ENCODE results near the gene CEP95.

GRCh38 chr17:64565563-64565962 lies 58.8 kb downstream of the CEP95 start:
- no peak for TF ChIP-seq RFX5 (IDR thresholded peaks at IDR 0.05; ENCODE audit: low read depth, low read length)
- TF ChIP-seq NFYB (IDR thresholded peaks at IDR 0.05; ENCODE audit: insufficient read depth, low read depth, low read length): no peak
- TF ChIP-seq BCLAF1 (IDR thresholded peaks at IDR 0.05): no peak
- no peak for TF ChIP-seq MYC (IDR thresholded peaks at IDR 0.05; ENCODE audit: insufficient read depth, insufficient read length, insufficient replicate concordance, low read length, severe bottlenecking)
- no peak for TF ChIP-seq POLR2AphosphoS2 (IDR thresholded peaks at IDR 0.05; ENCODE audit: low read depth, low read length)
- no peak for TF ChIP-seq USF2 (IDR thresholded peaks at IDR 0.05; ENCODE audit: borderline replicate concordance, low read depth, low read length)
- TF ChIP-seq YY1 (IDR thresholded peaks at IDR 0.05; ENCODE audit: low read depth, low read length): no peak
- TF ChIP-seq POLR2A (IDR thresholded peaks at IDR 0.05; ENCODE audit: low read depth, low read length): no peak
- TF ChIP-seq JUNB (IDR thresholded peaks at IDR 0.05): no peak
- TF ChIP-seq HDAC2 (IDR thresholded peaks at IDR 0.05): no peak
- no peak for TF ChIP-seq MEF2B (IDR thresholded peaks at IDR 0.05; ENCODE audit: partially characterized antibody, poor library complexity, severe bottlenecking)
- no peak for TF ChIP-seq MXI1 (IDR thresholded peaks at IDR 0.05; ENCODE audit: low read depth, low read length)

Data from GM12878 (cell line).